Heart left ventricle (tissue), 16 donors: ENCODE results near the gene CCDC146. TPM values are rescaled to one million over a fixed set of nuclear protein-coding genes. Genes with fewer than 3 reads are reported as not detected.
A peak's percentile ranks its signal among the peaks of the same experiment; 100 is the strongest.

Experiments used
- ATAC-seq, 4 donors: fragments of 200-7000 bp; cut with Tn5 transposase; one replicate each; pipeline ENCODE4 v1.9.1; 2020 to 2022; ENCODE audit warnings: moderate library complexity in 4 of 4, mild to moderate bottlenecking in 3 of 4, moderate number of reproducible peaks in 1 of 4
- DNase-seq, 5 donors: peaks; one replicate each; pipeline ENCODE4 v3.0.0-alpha.2; 2020
- H3K27ac ChIP-seq, 12 donors: fragments of 200-600 bp; sonication (generic) in 4 of 12; one replicate each; pipeline versions ENCODE4 v1.5.0 to v1.8.0; 2016 to 2022; ENCODE audit warnings: mild to moderate bottlenecking in 2 of 12
- H3K27me3 ChIP-seq, 9 donors: fragments of 200-600 bp; sonication (generic) in 2 of 9; one replicate each; pipeline versions ENCODE4 v1.5.1 to v1.8.0; 2016 to 2022; ENCODE audit warnings: mild to moderate bottlenecking in 3 of 9
- H3K36me3 ChIP-seq, 9 donors: fragments of 200-600 bp; sonication (generic) in 2 of 9; one replicate each; pipeline versions ENCODE4 v1.5.0 to v1.8.0; 2018 to 2022; ENCODE audit warnings: mild to moderate bottlenecking in 2 of 9
- H3K4me1 ChIP-seq, 12 donors: fragments of 200-600 bp; sonication (generic) in 4 of 12; one replicate each; pipeline versions ENCODE4 v1.5.0 to v1.8.0; 2016 to 2022; ENCODE audit warnings: mild to moderate bottlenecking in 3 of 12
- H3K4me3 ChIP-seq, 12 donors: fragments of 200-600 bp; sonication (generic) in 4 of 12; one replicate each; pipeline versions ENCODE4 v1.5.0 to v1.8.0; 2017 to 2022; ENCODE audit warnings: mild to moderate bottlenecking in 9 of 12, moderate library complexity in 4 of 12
- H3K9me3 ChIP-seq, 12 donors: fragments of 200-600 bp; sonication (generic) in 4 of 12; one replicate each; pipeline versions ENCODE4 v1.5.0 to v1.8.0; 2016 to 2022; ENCODE audit warnings: mild to moderate bottlenecking in 1 of 12
- CTCF ChIP-seq, 12 donors: fragments of 200-600 bp; sonication (generic) in 4 of 12; IDR thresholded peaks; one replicate each; pipeline versions ENCODE4 v1.5.0 to v1.8.0; 2018 to 2022; ENCODE audit warnings: antibody characterized with exemption in 12 of 12, mild to moderate bottlenecking in 5 of 12
- POLR2A ChIP-seq, 2 donors: fragments of 450-650 bp; IDR thresholded peaks; one replicate each; pipeline ENCODE4 v1.6.1; 2017; ENCODE audit warnings: antibody characterized with exemption in 2 of 2, mild to moderate bottlenecking in 2 of 2, moderate library complexity in 2 of 2
- WGBS, 4 donors: extraction: QIAGEN DNeasy Blood & Tissue Kit in 2 of 4; methylation state at CpG; one replicate each; pipeline versions ENCODE4 v1.1.5 to v1.1.7; 2013 to 2018; 5-methylcytosine and 5-hydroxymethylcytosine counted together
- intact Hi-C, 10 donors: fragments of 100-400 bp; cut with DNase I; formaldehyde crosslinking; loops; one replicate each; pipeline versions ENCODE4 v1.11.1 to v1.14.2; 2022
- polyA plus RNA-seq, 2 donors: library from polyadenylated mRNA; stranded (reverse); fragments of 200-250 nt; gene quantifications; one replicate each; pipeline ENCODE4 v1.2.3, GENCODE V29; 2013
- total RNA-seq, 9 donors: library from RNA; depleted of rRNA in 2 of 9; stranded (reverse); fragments of >200 nt in 2 of 9; fragmentation: NEBNext Ultra II Directional in 3 of 9; extraction: Animal tissue kit (Norgen Biotek cat#: 25700) in 3 of 9; gene quantifications; one replicate each; pipeline versions ENCODE4 v1.1.0 to v1.2.4, GENCODE V29; 2016 to 2023
- donor health status: ischemic (EF 13 %, LVEDD 7.1; RV severe dilation, severe dysfunction).
- donor health status: healthy with polysubstance abuse.
- donor health status: DM: no; HTN: yes; CAD: no.
- donor health status: DM: no; HTN: no; CAD: no.
- donor health status: ischemic (EF 25% LVEDD 6.9; RV normal size, moderate dysfunction).
- donor health status: ischemic (EF 25% LVEDD 5.7; RV mildly dilated, moderate dysfunction).
- donor health status: healthy.
- donor health status: DM: yes; HTN: yes; CAD: no.
- donor health status: ischemic (EF 35%, LVEDD 5.7; RV mildly dilated, moderate dysfunction).
- donor health status: nonischemic (EF 11% LVEDD 7.7; RV severe dilation, severe dysfunction).
- donor health status: DM: yes; HTN: yes; CAD: no.
- donor health status: PGD.
- donor health status: ischemic (EF 29% LVEDD 5.4; RV normal size, mild dysfunction).
- donor health status: nonischemic (EF 23%, LVEDD 6.1; RV moderate dilation, normal function).

Gene CCDC146
- total and polyA plus RNA-seq, 11 donors = 2.1 to 13.3 (median 6.6) TPM

GRCh38 chr7:77327932-77328628, 205.7 kb downstream of the CCDC146 start:
- DNase-seq (peak in 1 of 5 donors; percentile 27), ATAC-seq (peak; percentile 9 to 27 (median 18))
- Histone ChIP-seq H3K4me3 (no peak overlapping the region), H3K9me3 (no peaks in the 10 kb centered on the region), H3K27me3 (no peaks in the 10 kb centered on the region), H3K36me3 (peaks cover 0 to 24% (median 0%) of the 10 kb centered on the region in 9 donors), H3K27ac (peak overlapping the region in 9 of 12 donors; percentile 7 to 76 (median 31)), H3K4me1 (peaks cover 5 to 60% (median 36%) of the 10 kb centered on the region in 12 donors)
- 35 to 50% (median 43%) methylated on average over 6 of the region's 6 CpGs for WGBS, 4 donors
- intact Hi-C loops = loop anchor here in 4 of 10 donors (5.0 kb wide), 3 partner anchors 76 to 206 kb away; partner anchors contain the start of gene CCDC146 (in 1 of the 4)
- TF ChIP-seq CTCF (IDR thresholded peaks at IDR 0.05) (no peak), POLR2A (IDR thresholded peaks at IDR 0.05) (no peak)

GRCh38 chr7:77328669-77329068, 206.3 kb downstream of the CCDC146 start:
- no peak overlapping the region for H3K4me3 ChIP-seq
- WGBS, 4 donors = 31 to 56% (median 38%) methylated on average over 1 of the region's 1 CpG

GRCh38 chr7:77329466-77330168, 207.2 kb downstream of the CCDC146 start:
- Histone ChIP-seq H3K4me1 (peaks cover 5 to 60% (median 36%) of the 10 kb centered on the region in 12 donors), H3K4me3 (no peak overlapping the region), H3K36me3 (peaks cover 0 to 11% (median 0%) of the 10 kb centered on the region in 9 donors), H3K27me3 (no peaks in the 10 kb centered on the region), H3K9me3 (no peaks in the 10 kb centered on the region), H3K27ac (peak overlapping the region in 11 of 12 donors; percentile 1 to 77 (median 56))
- intact Hi-C loops = loop anchor here (2.0 to 10.0 kb wide), 7 partner anchors 77 to 207 kb away; partner anchors contain the start of gene CCDC146 (in 5 of the 10)
- WGBS, 4 donors = 93 to 97% (median 95%) methylated on average over 4 of the region's 4 CpGs
- no peak for DNase-seq
- no peak for ATAC-seq
- no peak for TF ChIP-seq POLR2A (IDR thresholded peaks at IDR 0.05)

More at GRCh38 chr7:77328669-77329068, 206.3 kb downstream of the CCDC146 start:
- Histone ChIP-seq H3K27ac (peak overlapping the region in 9 of 12 donors; percentile 7 to 76 (median 31)), H3K9me3 (no peaks in the 10 kb centered on the region), H3K36me3 (peaks cover 0 to 18% (median 0%) of the 10 kb centered on the region in 9 donors), H3K4me1 (peaks cover 5 to 60% (median 36%) of the 10 kb centered on the region in 12 donors), H3K27me3 (no peaks in the 10 kb centered on the region)
- TF ChIP-seq POLR2A (IDR thresholded peaks at IDR 0.05) (no peak), CTCF (IDR thresholded peaks at IDR 0.05) (no peak)
- DNase-seq = no peak
- ATAC-seq = no peak
- intact Hi-C loops = loop anchor here in 4 of 10 donors (5.0 kb wide), 3 partner anchors 76 to 206 kb away; partner anchors contain the start of gene CCDC146 (in 1 of the 4)

- ATAC-seq (peak in 3 of 4 donors; percentile 28 to 77 (median 57)), DNase-seq (peak in 1 of 5 donors; percentile 26)
- no peaks in the 10 kb centered on the region for H3K9me3 ChIP-seq
- WGBS, 4 donors = 66 to 74% (median 72%) methylated on average over 6 of the region's 6 CpGs
- intact Hi-C loops = loop anchor here in 7 of 10 donors (2.0 to 10.0 kb wide), 6 partner anchors 83 to 208 kb away; partner anchors contain the start of gene CCDC146 (in 4 of the 7)
- H3K27ac ChIP-seq = peak overlapping the region in 11 of 12 donors; percentile 1 to 77 (median 56)
- H3K4me3 ChIP-seq = no peak overlapping the region
- H3K27me3 ChIP-seq = no peaks in the 10 kb centered on the region
- H3K36me3 ChIP-seq = peaks cover 0 to 5% (median 0%) of the 10 kb centered on the region in 9 donors
- peaks cover 5 to 62% (median 36%) of the 10 kb centered on the region in 12 donors for H3K4me1 ChIP-seq
- no peak for TF ChIP-seq POLR2A (IDR thresholded peaks at IDR 0.05)
Measured at GRCh38 chr7:77330169-77330882, 207.9 kb downstream of the CCDC146 start.
